GM12878 (cell line): ENCODE data around the gene UBALD2. TPM values are rescaled to one million over a fixed set of nuclear protein-coding genes. Genes with fewer than 3 reads are reported as not detected.

ENCODE experiments used
- ATAC-seq: fragments of 200-7000 bp; cut with Tn5 transposase; 3 replicates; pipeline ENCODE4 v1.9.1; 2020; ENCODE audit warnings: mild to moderate bottlenecking, moderate library complexity
- BruUV-seq: library from RNA; stranded (reverse); fragments of 400-500 nt; replicated peaks from 2 replicates; lab custom pipeline; 2021; lab: Mats Ljungman, UMichigan
- CTCF ChIA-PET: fragments of 300-600 bp; sonication (Branson Sonifier 250); formaldehyde crosslinking; extraction: SDS; loops from one replicate; lab custom pipeline; 2021; ENCODE audit warnings: inconsistent platforms; lab: Yijun Ruan, JAX
- POLR2A ChIA-PET: fragments of 350-600 bp; formaldehyde crosslinking; extraction: SDS; loops from one replicate; lab custom pipeline; 2021; ENCODE audit warnings: inconsistent platforms; lab: Charles Lee
- RAD21 ChIA-PET: fragments of 300-600 bp; sonication (Branson Sonifier 250); formaldehyde crosslinking; loops from one replicate; lab custom pipeline; 2023; ENCODE audit warnings: antibody characterized with exemption; ENCODE audit not compliant: unreplicated experiment; lab: Charles Lee
- SMC1A ChIA-PET: fragments of 300-600 bp; sonication (Branson Sonifier 250); formaldehyde crosslinking; loops from one replicate; lab custom pipeline; 2023; ENCODE audit not compliant: unreplicated experiment, uncharacterized antibody; lab: Charles Lee
- DNase-seq: peaks from one replicate; pipeline ENCODE4 v3.0.0-alpha.2; 2011; ENCODE audit warnings: low read depth, low spot score
- FAIRE-seq: peaks from 3 replicates; lab custom pipeline; 2011; peaks lifted over from hg19 to GRCh38; lab: Jason Lieb, UNC
- H2AFZ ChIP-seq: 2 replicates; pipeline ENCODE4 v1.6.0; 2011; ENCODE audit warnings: low read depth, low read length, control low read depth; ENCODE audit not compliant: control insufficient read depth
- H3K27ac ChIP-seq: 2 replicates; pipeline ENCODE4 v1.5.1; 2011; ENCODE audit warnings: control low read depth; ENCODE audit not compliant: control insufficient read depth, insufficient read depth
- H3K27me3 ChIP-seq, 2 experiments: replicated peaks in 1 of 2; 2 replicates each; pipeline versions ENCODE4 v1.6.0 to v1.6.1; 2011; ENCODE audit warnings: low read length in 1 of 2; ENCODE audit not compliant: control insufficient read depth in 2 of 2, insufficient read depth in 2 of 2
- H3K36me3 ChIP-seq, 2 experiments: 2 replicates each; pipeline ENCODE4 v1.5.1; 2011; ENCODE audit warnings: low read length in 1 of 2; ENCODE audit not compliant: control insufficient read depth in 2 of 2, insufficient read depth in 2 of 2
- H3K4me1 ChIP-seq: 2 replicates; pipeline ENCODE4 v1.6.1; 2011; ENCODE audit warnings: mild to moderate bottlenecking, low read length, moderate library complexity, mixed read lengths; ENCODE audit not compliant: control insufficient read depth, insufficient read depth
- H3K4me2 ChIP-seq: 2 replicates; pipeline ENCODE4 v1.6.0; 2011; ENCODE audit warnings: control low read depth; ENCODE audit not compliant: control insufficient read depth, insufficient read depth
- H3K4me3 ChIP-seq: fragments of 200-600 bp; sonication (generic); 2 replicates; pipeline ENCODE4 v1.5.1; 2016
- H3K79me2 ChIP-seq: 2 replicates; pipeline ENCODE4 v1.6.0; 2011; ENCODE audit warnings: low read length; ENCODE audit not compliant: control insufficient read depth, insufficient read depth
- H3K9ac ChIP-seq: 2 replicates; pipeline ENCODE4 v1.8.0; 2011; ENCODE audit warnings: low read length, control low read depth, mixed read lengths; ENCODE audit not compliant: control insufficient read depth, insufficient read depth
- H3K9me3 ChIP-seq: replicated peaks from 3 replicates; pipeline ENCODE4 v1.5.1; 2011; ENCODE audit warnings: mild to moderate bottlenecking, low read length; ENCODE audit not compliant: control insufficient read depth, insufficient read depth
- H4K20me1 ChIP-seq: 2 replicates; pipeline ENCODE4 v1.6.0; 2011; ENCODE audit not compliant: control insufficient read depth, insufficient read depth
- BACH1 ChIP-seq: fragments of 450-650 bp; IDR thresholded peaks from 2 replicates; pipeline ENCODE4 v1.6.1; 2017; ENCODE audit warnings: mild to moderate bottlenecking, borderline replicate concordance
- BMI1 ChIP-seq: fragments of 450-650 bp; IDR thresholded peaks from 2 replicates; pipeline ENCODE4 v1.6.1; 2016; ENCODE audit warnings: mild to moderate bottlenecking, moderate library complexity, borderline replicate concordance
- CREM ChIP-seq: IDR thresholded peaks from 2 replicates; pipeline ENCODE4 v1.6.1; 2014; ENCODE audit warnings: antibody characterized with exemption, low read depth
- E4F1 ChIP-seq: fragments of 450-650 bp; IDR thresholded peaks from 2 replicates; pipeline ENCODE4 v1.6.1; 2018; ENCODE audit warnings: borderline replicate concordance, mild to moderate bottlenecking; ENCODE audit not compliant: partially characterized antibody
- EED ChIP-seq: sonication (generic); IDR thresholded peaks from 2 replicates; pipeline ENCODE4 v1.6.1; 2016; ENCODE audit warnings: antibody characterized with exemption, low read depth
- FOXK2 ChIP-seq: fragments of 450-650 bp; IDR thresholded peaks from 2 replicates; pipeline ENCODE4 v1.6.1; 2017; ENCODE audit warnings: mild to moderate bottlenecking, moderate library complexity
- HDAC2 ChIP-seq: fragments of 200-600 bp; sonication (generic); IDR thresholded peaks from 2 replicates; pipeline ENCODE4 v1.6.1; 2017
- IKZF2 ChIP-seq, 2 experiments: fragments of 450-650 bp; IDR thresholded peaks; 2 replicates each; pipeline ENCODE4 v1.6.1; 2017; ENCODE audit warnings: mild to moderate bottlenecking in 2 of 2, moderate library complexity in 2 of 2
- MEF2B ChIP-seq: fragments of 450-650 bp; IDR thresholded peaks from 2 replicates; pipeline ENCODE4 v1.6.1; 2018; ENCODE audit warnings: mild to moderate bottlenecking, moderate library complexity; ENCODE audit not compliant: partially characterized antibody, poor library complexity, severe bottlenecking
- MLLT1 ChIP-seq: fragments of 450-650 bp; IDR thresholded peaks from 2 replicates; pipeline ENCODE4 v1.6.1; 2016; ENCODE audit warnings: mild to moderate bottlenecking
- PBX3 ChIP-seq: IDR thresholded peaks from 2 replicates; pipeline ENCODE4 v1.6.1; 2011; ENCODE audit warnings: mild to moderate bottlenecking, low read depth, low read length, moderate library complexity; ENCODE audit not compliant: insufficient replicate concordance
- POLR2A ChIP-seq: IDR thresholded peaks from 2 replicates; pipeline ENCODE4 v1.6.1; 2011; ENCODE audit warnings: low read depth, mild to moderate bottlenecking, low read length
- POLR2AphosphoS5 ChIP-seq: IDR thresholded peaks from 2 replicates; pipeline ENCODE4 v1.6.1; 2011; ENCODE audit warnings: mild to moderate bottlenecking, low read length, inconsistent platforms
- SIN3A ChIP-seq: IDR thresholded peaks from 2 replicates; pipeline ENCODE4 v1.6.1; 2012; ENCODE audit warnings: low read depth, low read length, improper control_type of control experiment
- TAF1 ChIP-seq: IDR thresholded peaks from 2 replicates; pipeline ENCODE4 v1.6.1; 2011; ENCODE audit warnings: mild to moderate bottlenecking, low read depth, low read length, borderline replicate concordance
- WRNIP1 ChIP-seq: IDR thresholded peaks from 2 replicates; pipeline ENCODE4 v1.6.1; 2011; ENCODE audit warnings: low read depth, low read length, improper control_type of control experiment, borderline replicate concordance
- WGBS: methylation state at CpG from one replicate; pipeline ENCODE4 v1.1.6; 2016; ENCODE audit warnings: low lambda C conversion rate; ENCODE audit not compliant: insufficient replicate concordance, insufficient coverage; ENCODE audit errors: missing lambda C conversion rate; 5-methylcytosine and 5-hydroxymethylcytosine counted together
- in situ Hi-C: fragments of 300-500 bp; cut with MboI; formaldehyde crosslinking; loops from 9 replicates; pipeline ENCODE4 v1.14.3; 2018; ENCODE audit warnings: mixed read lengths
- intact Hi-C: fragments of 100-400 bp; cut with micrococcal nuclease; formaldehyde crosslinking; loops from one replicate; pipeline ENCODE4 v1.14.2; 2022; ENCODE audit not compliant: unreplicated experiment
- polyA plus RNA-seq, 11 experiments: library from polyadenylated mRNA; depleted of rRNA in 4 of 11; unstranded in 6 of 11; stranded (reverse) in 5 of 11; fragments of >200 nt; fragmentation: Nextera tagmentation in 4 of 11; fragmentation: Illumina TruSeq in 1 of 11; extraction: Ambion mirVana in 4 of 11; extraction: Trizol in 1 of 11; gene quantifications; 1 replicate in 1 of 11; 2 replicates in 10 of 11; pipeline versions ENCODE4 v1.2.1 to v1.2.3, GENCODE V29; 2011 to 2016; ENCODE audit warnings: inconsistent platforms in 2 of 11, missing spikeins in 2 of 11, low read depth in 1 of 11
- total RNA-seq, 4 experiments: library from RNA; depleted of rRNA in 3 of 4; stranded (reverse); fragments of >200 nt in 3 of 4; fragmentation: Illumina TruSeq in 1 of 4; extraction: Trizol in 1 of 4; gene quantifications; 2 replicates each; pipeline versions ENCODE4 v1.2.1 to v1.2.3, GENCODE V29; 2013 to 2021

Gene UBALD2
- total and polyA plus RNA-seq, 10 of the 15 experiments (the other 5 are each of a cell fraction or from before 2014, with no cell fraction given): 2.8 to 165 (median 20.6) TPM

DNA sequence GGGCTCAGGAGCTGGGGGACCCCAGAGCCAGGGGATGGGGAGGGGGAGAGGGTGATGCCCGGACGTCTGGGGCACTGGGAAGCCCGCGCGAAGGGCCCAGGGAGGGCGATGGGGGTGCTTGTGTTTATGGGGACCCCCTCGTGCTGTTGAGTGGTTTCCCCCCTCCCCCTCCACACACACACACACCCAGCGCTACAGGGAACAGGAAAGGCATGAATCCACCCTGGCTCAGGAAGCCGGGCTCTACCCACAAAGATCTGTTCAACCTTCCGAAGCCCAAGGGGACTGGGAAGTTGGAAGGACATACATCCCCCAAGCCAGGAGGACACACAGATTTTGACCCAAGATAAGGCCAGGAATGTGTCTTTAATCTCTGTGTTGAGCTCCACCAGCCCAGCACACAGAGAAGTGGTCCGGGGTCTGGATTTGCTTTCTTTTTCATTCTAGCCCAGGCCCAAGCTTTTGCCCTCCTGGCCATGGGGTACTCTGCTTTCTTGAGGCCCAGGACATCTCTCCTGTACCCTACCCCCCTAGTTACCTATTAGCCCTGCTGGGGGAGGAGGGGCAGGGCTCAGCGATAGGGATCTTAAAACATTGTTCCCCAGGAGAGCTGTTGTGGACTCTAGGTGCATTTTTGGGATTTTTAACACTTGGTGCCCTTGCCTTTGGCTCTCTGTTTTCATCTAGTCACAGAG lies 1.2 kb downstream of the UBALD2 start:
- H3K4me1 ChIP-seq: peaks cover 52% of the 10 kb centered on the region
- H3K4me2 ChIP-seq: peak overlapping the region; percentile 99
- no peak for FAIRE-seq
- no peak for DNase-seq
- no peaks in the 10 kb centered on the region for H4K20me1 ChIP-seq
- in situ Hi-C loops: loop anchor here (25.0 kb wide), 2 partner anchors 1196 to 1896 kb away; partner anchors contain the start of gene SYNGR2
- CTCF ChIA-PET: interaction anchor here (0.9 to 10.6 kb wide), 6 partner anchors 13 to 143 kb away, joined by 3 to 160 read pairs (median 8); no protein-coding TSS in a partner anchor
- no peaks in the 10 kb centered on the region for H3K27me3 ChIP-seq
- peaks cover 62% of the 10 kb centered on the region for H3K79me2 ChIP-seq
- ATAC-seq: no peak
- RAD21 ChIA-PET: interaction anchor here (0.6 to 18.5 kb wide), 9 partner anchors 9 to 143 kb away, joined by 3 to 419 read pairs (median 4); no protein-coding TSS in a partner anchor
- H2AFZ ChIP-seq: no peak overlapping the region
- peak; percentile 79; the same call in 1 of the 2 replicates for TF ChIP-seq WRNIP1
- TF ChIP-seq MEF2B: peak; percentile 22
- TF ChIP-seq FOXK2: no peak
- TF ChIP-seq HDAC2: no peak
- TF ChIP-seq BMI1: 0 out of 2 replicates have a peak, but pooled peaks have one; percentile 27
- 0 out of 4 replicates have a peak, but pooled peaks of 1 of the 2 experiments have one; percentile 14 for TF ChIP-seq IKZF2 (IDR thresholded peaks at IDR 0.05)
- peak; percentile 81 for TF ChIP-seq POLR2AphosphoS5
- no peak for TF ChIP-seq CREM
- peak; percentile 62; the same call in 1 of the 2 replicates for TF ChIP-seq BACH1
- TF ChIP-seq TAF1: no peak
- TF ChIP-seq PBX3: no peak
- TF ChIP-seq EED: no peak
- no peak for TF ChIP-seq E4F1
- peak; percentile 60 for TF ChIP-seq MLLT1
- 0 out of 2 replicates have a peak, but pooled peaks have one; percentile 1 for TF ChIP-seq SIN3A
- peak; percentile 15; the same call in 1 of the 2 replicates for TF ChIP-seq POLR2A
- 0% methylated on average over 5 of the region's 12 CpGs for WGBS
- H3K27ac ChIP-seq: peak overlapping the region; percentile 99
- intact Hi-C loops: loop anchor here (5.0 to 10.0 kb wide), 2 partner anchors 34 to 482 kb away; partner anchors contain the start of gene UNK
- SMC1A ChIA-PET: interaction anchor here (0.9 to 10.2 kb wide), 9 partner anchors 13 to 87 kb away, joined by 4 to 152 read pairs (median 14); no protein-coding TSS in a partner anchor
- H3K4me3 ChIP-seq: peak overlapping the region; percentile 84
- H3K36me3 ChIP-seq: no peaks in the 10 kb centered on the region
- no TSS peak for BruUV-seq
- no peaks in the 10 kb centered on the region for H3K9me3 ChIP-seq
- H3K9ac ChIP-seq: peak overlapping the region; percentile 93
- POLR2A ChIA-PET: interaction anchor here (0.6 to 17.9 kb wide), 7 partner anchors 18 to 401 kb away, joined by 3 to 427 read pairs (median 5); partner anchors contain the start of gene RNF157
